HFFc6 (cell line): ENCODE data around the gene TBC1D22B. TPM values are rescaled to one million over a fixed set of nuclear protein-coding genes. Genes with fewer than 3 reads are reported as not detected.
"Not testable (repeated sequence)": the region's sequence is repeated elsewhere in the genome, so short reads cannot be mapped to it uniquely, and the experiment has no call there.

ENCODE experiments used
- DNase-seq: peaks from one replicate; pipeline ENCODE4 v3.0.0-alpha.2; 2018
- H3K27ac Mint-ChIP-seq: 2 replicates; pipeline ENCODE4 v1.8.0; 2020; ENCODE audit warnings: mild to moderate bottlenecking, mixed read lengths
- H3K27me3 Mint-ChIP-seq: 2 replicates; pipeline ENCODE4 v1.8.0; 2021; ENCODE audit warnings: mild to moderate bottlenecking, moderate library complexity, mixed read lengths; ENCODE audit not compliant: insufficient read depth
- H3K36me3 Mint-ChIP-seq: 2 replicates; pipeline ENCODE4 v1.8.0; 2021; ENCODE audit warnings: low read depth, mixed read lengths
- H3K4me1 Mint-ChIP-seq: 2 replicates; pipeline ENCODE4 v1.8.0; 2020; ENCODE audit warnings: low read depth, mixed read lengths
- H3K4me3 Mint-ChIP-seq: 2 replicates; pipeline ENCODE4 v1.8.0; 2020; ENCODE audit warnings: mild to moderate bottlenecking, moderate library complexity, mixed read lengths
- H3K9me3 Mint-ChIP-seq: 2 replicates; pipeline ENCODE4 v1.8.0; 2020; ENCODE audit warnings: mild to moderate bottlenecking, mixed read lengths
- CTCF ChIP-seq: fragments of 200-600 bp; sonication (generic); IDR thresholded peaks from 2 replicates; pipeline ENCODE4 v1.5.0; 2021; ENCODE audit warnings: antibody characterized with exemption, mild to moderate bottlenecking
- total RNA-seq, 6 experiments: library from RNA; stranded (reverse); fragmentation: NEBNext Ultra II Directional; extraction: Animal tissue kit (Norgen Biotek cat#: 25700); gene quantifications; 2 replicates in 1 of 6; 3 replicates in 5 of 6; pipeline ENCODE4 v1.2.3, GENCODE V29; 2021

Gene TBC1D22B
- total RNA-seq, 6 experiments from 2014 or later: 9.0 to 9.6 (median 9.2) TPM

- Mint-ChIP-seq H3K27ac (no peak overlapping the region), H3K4me1 (peaks cover 12% of the 10 kb centered on the region; the same call in 1 of the 2 replicates), H3K9me3 (no peaks in the 10 kb centered on the region), H3K36me3 (peaks cover 38% of the 10 kb centered on the region), H3K27me3 (no peaks in the 10 kb centered on the region), H3K4me3 (no peak overlapping the region)
- DNase-seq: no peak
- TF ChIP-seq CTCF: no peak
Observed at GRCh38 chr6:37285861-37286311, 28.3 kb downstream of the TBC1D22B start.

- no peak overlapping the region for H3K4me3 Mint-ChIP-seq
- H3K36me3 Mint-ChIP-seq: peaks cover 53% of the 10 kb centered on the region
- H3K9me3 Mint-ChIP-seq: no peaks in the 10 kb centered on the region
- peaks cover 12% of the 10 kb centered on the region; the same call in 1 of the 2 replicates for H3K4me1 Mint-ChIP-seq
- no peak for DNase-seq
- H3K27ac Mint-ChIP-seq: no peak overlapping the region
- peaks cover 2% of the 10 kb centered on the region; the same call in 1 of the 2 replicates for H3K27me3 Mint-ChIP-seq
- TF ChIP-seq CTCF: no peak
Observed at GRCh38 chr6:37287519-37288157, 30.1 kb downstream of the TBC1D22B start.

GRCh38 chr6:37288247-37288646, 30.7 kb downstream of the TBC1D22B start:
- no peak for DNase-seq
- Mint-ChIP-seq H3K27me3 (peaks cover 2% of the 10 kb centered on the region; the same call in 1 of the 2 replicates), H3K4me1 (peaks cover 12% of the 10 kb centered on the region; the same call in 1 of the 2 replicates), H3K4me3 (no peak overlapping the region), H3K9me3 (no peaks in the 10 kb centered on the region), H3K27ac (no peak overlapping the region), H3K36me3 (peaks cover 50% of the 10 kb centered on the region)
- TF ChIP-seq CTCF: no peak

GRCh38 chr6:37289931-37290330, 32.4 kb downstream of the TBC1D22B start:
- peaks cover 2% of the 10 kb centered on the region; the same call in 1 of the 2 replicates for H3K27me3 Mint-ChIP-seq
- TF ChIP-seq CTCF: no peak
- H3K36me3 Mint-ChIP-seq: peaks cover 49% of the 10 kb centered on the region
- H3K9me3 Mint-ChIP-seq: no peaks in the 10 kb centered on the region
- DNase-seq: no peak
- H3K27ac Mint-ChIP-seq: no peak overlapping the region; the same call in 1 of the 2 replicates
- H3K4me1 Mint-ChIP-seq: peaks cover 12% of the 10 kb centered on the region; the same call in 1 of the 2 replicates
- H3K4me3 Mint-ChIP-seq: no peak overlapping the region

GRCh38 chr6:37293426-37293825, 35.9 kb downstream of the TBC1D22B start:
- Mint-ChIP-seq H3K4me1 (peaks cover 12% of the 10 kb centered on the region; the same call in 1 of the 2 replicates), H3K27ac (no peak overlapping the region), H3K36me3 (peaks cover 61% of the 10 kb centered on the region), H3K27me3 (peaks cover 2% of the 10 kb centered on the region; the same call in 1 of the 2 replicates), H3K9me3 (no peaks in the 10 kb centered on the region), H3K4me3 (no peak overlapping the region)
- no peak for DNase-seq
- TF ChIP-seq CTCF: no peak

GRCh38 chr6:37297637-37298036, 40.1 kb downstream of the TBC1D22B start:
- H3K36me3 Mint-ChIP-seq: peaks cover 36% of the 10 kb centered on the region
- H3K27ac Mint-ChIP-seq, H3K4me1 Mint-ChIP-seq, H3K4me3 Mint-ChIP-seq, H3K9me3 Mint-ChIP-seq, H3K27me3 Mint-ChIP-seq, DNase-seq: not testable (repeated sequence)
